ENCODE results near the gene MPST. TPM values are rescaled to one million over a fixed set of nuclear protein-coding genes. Genes with fewer than 3 reads are reported as not detected.
A peak's percentile ranks its signal among the peaks of the same experiment; 100 is the strongest.

Gene MPST
- total RNA-seq, 4 donors from 2014 or later = 128 to 498 (median 394) TPM

DNA sequence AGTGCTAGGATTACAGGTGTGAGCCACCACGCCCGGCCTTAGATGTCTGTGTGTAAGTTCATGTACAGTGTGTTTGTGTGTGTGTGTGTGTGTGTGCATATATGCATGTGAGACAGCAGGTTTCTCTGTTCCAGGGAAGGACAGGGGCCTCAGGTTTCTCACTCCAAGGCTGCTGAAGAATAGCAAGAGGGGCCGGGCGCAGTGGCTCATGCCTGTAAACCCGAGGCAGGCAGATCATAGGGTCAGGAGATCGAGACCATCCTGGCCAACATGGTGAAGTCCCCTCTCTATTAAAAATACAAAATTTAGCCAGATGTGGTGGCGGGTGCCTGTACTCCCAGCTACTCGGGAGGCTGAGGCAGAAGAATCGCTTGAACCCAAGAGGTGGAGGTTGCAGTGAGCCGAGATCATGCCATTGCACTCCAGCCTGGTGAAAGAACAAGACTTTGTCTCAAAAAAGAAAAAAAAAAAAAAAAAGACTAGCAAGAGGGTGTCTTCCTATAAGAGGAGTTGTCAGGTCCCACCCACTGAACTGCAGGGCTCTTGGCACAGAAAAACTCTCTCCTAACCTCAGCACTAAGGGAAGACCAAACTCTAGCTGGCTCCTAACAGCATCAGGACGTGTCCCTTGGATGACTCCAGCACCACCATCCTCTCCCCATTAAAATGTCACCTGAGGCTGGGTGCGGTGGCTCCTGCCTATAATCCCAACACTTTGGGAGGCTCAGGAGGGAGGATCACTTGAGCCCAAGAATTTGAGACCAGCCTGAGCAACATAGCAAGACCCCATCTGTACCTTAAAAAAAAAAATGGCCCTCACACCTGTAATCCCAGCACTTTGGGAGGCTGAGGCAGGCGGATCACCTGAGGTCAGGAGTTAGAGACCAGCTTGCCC lies 40.3 kb upstream of the MPST start:
- Histone ChIP-seq H3K4me3 (no peak overlapping the region), H3K27ac (no peak overlapping the region), H3K27me3 (no peaks in the 10 kb centered on the region), H3K9me3 (no peaks in the 10 kb centered on the region), H3K36me3 (no peaks in the 10 kb centered on the region), H3K4me1 (peaks cover 0 to 4% (median 0%) of the 10 kb centered on the region in 4 donors)
- TF ChIP-seq POLR2A (IDR thresholded peaks at IDR 0.05) = no peak
- TF ChIP-seq, protein P1, sequence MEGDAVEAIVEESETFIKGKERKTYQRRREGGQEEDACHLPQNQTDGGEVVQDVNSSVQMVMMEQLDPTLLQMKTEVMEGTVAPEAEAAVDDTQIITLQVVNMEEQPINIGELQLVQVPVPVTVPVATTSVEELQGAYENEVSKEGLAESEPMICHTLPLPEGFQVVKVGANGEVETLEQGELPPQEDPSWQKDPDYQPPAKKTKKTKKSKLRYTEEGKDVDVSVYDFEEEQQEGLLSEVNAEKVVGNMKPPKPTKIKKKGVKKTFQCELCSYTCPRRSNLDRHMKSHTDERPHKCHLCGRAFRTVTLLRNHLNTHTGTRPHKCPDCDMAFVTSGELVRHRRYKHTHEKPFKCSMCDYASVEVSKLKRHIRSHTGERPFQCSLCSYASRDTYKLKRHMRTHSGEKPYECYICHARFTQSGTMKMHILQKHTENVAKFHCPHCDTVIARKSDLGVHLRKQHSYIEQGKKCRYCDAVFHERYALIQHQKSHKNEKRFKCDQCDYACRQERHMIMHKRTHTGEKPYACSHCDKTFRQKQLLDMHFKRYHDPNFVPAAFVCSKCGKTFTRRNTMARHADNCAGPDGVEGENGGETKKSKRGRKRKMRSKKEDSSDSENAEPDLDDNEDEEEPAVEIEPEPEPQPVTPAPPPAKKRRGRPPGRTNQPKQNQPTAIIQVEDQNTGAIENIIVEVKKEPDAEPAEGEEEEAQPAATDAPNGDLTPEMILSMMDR (IDR thresholded peaks at IDR 0.05) = no peak
- no peak for DNase-seq

- H3K9me3 ChIP-seq = peaks cover 0 to 10% (median 4%) of the 10 kb centered on the region in 4 donors
- no peak for DNase-seq
- TF ChIP-seq, protein P1 (IDR thresholded peaks at IDR 0.05) = no peak
- no peak for TF ChIP-seq POLR2A (IDR thresholded peaks at IDR 0.05)
- no peak overlapping the region for H3K27ac ChIP-seq
- H3K4me3 ChIP-seq = no peak overlapping the region
- peaks cover 0 to 4% (median 0%) of the 10 kb centered on the region in 4 donors for H3K4me1 ChIP-seq
- H3K27me3 ChIP-seq = no peaks in the 10 kb centered on the region
- H3K36me3 ChIP-seq = no peaks in the 10 kb centered on the region
Measured at GRCh38 chr22:36981247-36981775, 38.2 kb upstream of the MPST start.

GRCh38 chr22:36982136-36982535 lies 37.4 kb upstream of the MPST start:
- H3K36me3 ChIP-seq = no peaks in the 10 kb centered on the region
- TF ChIP-seq POLR2A (IDR thresholded peaks at IDR 0.05) = no peak
- TF ChIP-seq, protein P1 (IDR thresholded peaks at IDR 0.05) = no peak
- H3K4me3 ChIP-seq = no peak overlapping the region
- H3K9me3 ChIP-seq = peaks cover 0 to 13% (median 5%) of the 10 kb centered on the region in 4 donors
- H3K27ac ChIP-seq = no peak overlapping the region
- H3K27me3 ChIP-seq = no peaks in the 10 kb centered on the region
- DNase-seq = no peak
- H3K4me1 ChIP-seq = peaks cover 0 to 4% (median 0%) of the 10 kb centered on the region in 4 donors

DNA sequence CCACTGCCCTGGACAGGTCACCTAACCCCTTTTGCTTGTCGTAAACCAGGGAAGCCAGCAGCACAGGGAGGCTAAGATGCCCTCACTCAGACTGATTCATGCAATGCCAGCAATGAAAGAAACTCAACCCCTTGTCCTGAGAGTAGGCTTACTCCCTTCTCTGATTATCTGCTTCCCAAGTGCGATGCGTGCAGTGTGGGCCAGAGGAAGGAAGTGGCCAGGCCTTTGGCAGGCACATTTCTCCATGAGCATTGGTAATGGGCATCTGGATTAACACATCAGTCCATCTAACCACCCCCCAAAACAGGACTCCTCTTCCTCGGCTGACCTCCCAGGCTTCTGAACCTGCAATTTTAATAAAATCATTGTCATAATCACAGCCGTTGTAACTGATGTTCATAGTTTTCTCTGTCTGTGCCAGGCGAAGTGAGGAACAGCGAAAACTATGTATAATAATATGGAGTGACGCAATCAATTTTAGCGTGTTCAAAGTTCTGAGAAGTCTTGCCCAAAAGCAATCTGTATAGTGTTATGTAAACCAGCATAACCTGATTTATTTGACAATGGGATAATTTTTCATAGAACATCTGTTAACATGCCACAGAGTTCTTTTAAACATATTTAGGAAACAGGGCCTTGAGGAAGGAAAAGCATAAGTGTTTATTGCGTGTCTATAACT lies 34.2 kb upstream of the MPST start:
- no peaks in the 10 kb centered on the region for H3K27me3 ChIP-seq
- H3K9me3 ChIP-seq = peaks cover 0 to 13% (median 5%) of the 10 kb centered on the region in 4 donors
- TF ChIP-seq, protein P1 (IDR thresholded peaks at IDR 0.05) = no peak
- TF ChIP-seq POLR2A (IDR thresholded peaks at IDR 0.05) = no peak
- no peaks in the 10 kb centered on the region for H3K36me3 ChIP-seq
- no peaks in the 10 kb centered on the region for H3K4me1 ChIP-seq
- no peak overlapping the region for H3K27ac ChIP-seq
- no peak for DNase-seq
- no peak overlapping the region for H3K4me3 ChIP-seq

DNA sequence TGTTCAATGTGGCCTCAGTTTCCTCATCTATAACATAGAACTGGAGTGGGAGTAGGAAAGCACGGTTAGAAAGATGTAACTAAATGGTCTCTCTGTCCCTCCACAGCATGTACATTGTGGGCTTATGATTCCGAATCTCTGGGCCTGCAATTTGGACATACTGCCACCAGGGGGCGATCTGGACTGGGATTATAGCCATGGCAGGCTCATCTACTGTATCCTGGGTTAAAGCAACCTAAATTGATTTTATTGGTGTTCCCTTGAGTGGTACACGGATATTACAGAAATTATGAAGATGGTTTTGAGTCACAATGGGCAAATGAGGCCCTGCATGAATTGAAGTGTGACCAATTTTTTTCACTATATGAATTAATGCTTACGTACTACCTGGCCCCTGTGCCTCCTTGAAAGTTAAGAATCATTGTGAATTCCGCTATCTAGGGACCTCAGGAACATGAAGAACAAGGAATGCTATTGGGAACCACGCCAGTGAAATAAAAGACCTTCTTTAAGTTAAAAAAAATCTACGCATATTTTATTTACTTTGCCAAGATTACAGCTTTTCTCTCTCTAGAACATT lies 33.2 kb upstream of the MPST start:
- no peaks in the 10 kb centered on the region for H3K36me3 ChIP-seq
- peaks cover 0 to 13% (median 5%) of the 10 kb centered on the region in 4 donors for H3K9me3 ChIP-seq
- H3K4me1 ChIP-seq = no peaks in the 10 kb centered on the region
- no peak overlapping the region for H3K27ac ChIP-seq
- DNase-seq = peak in 1 of 3 donors; percentile 72
- no peak overlapping the region for H3K4me3 ChIP-seq
- TF ChIP-seq, protein P1 (IDR thresholded peaks at IDR 0.05) = peak in 5 of 6 experiments; percentile 18 to 79 (median 69)
- TF ChIP-seq POLR2A (IDR thresholded peaks at IDR 0.05) = no peak
- H3K27me3 ChIP-seq = no peaks in the 10 kb centered on the region
